Esophagus squamous epithelium (tissue), 4 donors: Measurements from ENCODE around the gene CDC25B.

Experiments
- CTCF ChIP-seq, 6 experiments: fragments of 450-650 bp in 4 of 6; fragments of 200-600 bp in 2 of 6; sonication (generic) in 2 of 6; IDR thresholded peaks; one replicate each; pipeline ENCODE4 v1.5.1; 2016 to 2019; ENCODE audit warnings: antibody characterized with exemption in 6 of 6, mild to moderate bottlenecking in 4 of 6, moderate library complexity in 4 of 6
- POLR2A ChIP-seq, 4 donors: fragments of 450-650 bp; IDR thresholded peaks; one replicate each; pipeline ENCODE4 v1.6.1; 2017; ENCODE audit warnings: antibody characterized with exemption in 4 of 4, mild to moderate bottlenecking in 4 of 4, moderate library complexity in 3 of 4

DNA sequence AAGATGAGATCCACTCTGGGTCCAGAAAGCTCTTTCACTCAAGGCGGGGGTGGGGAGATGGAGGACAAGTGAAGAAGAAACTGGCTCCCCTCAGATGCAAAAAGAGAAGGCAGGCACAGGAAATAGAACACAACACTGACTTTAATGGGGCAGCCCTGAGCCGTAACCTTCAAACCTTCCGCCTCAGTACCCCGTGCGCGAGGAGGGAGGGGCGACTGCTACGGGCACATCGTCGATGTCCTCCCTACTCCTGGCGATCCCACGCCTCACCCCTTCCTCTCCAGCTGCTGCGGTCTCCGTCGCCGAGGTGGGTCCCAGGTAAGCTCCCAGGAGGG is 18.8 kb upstream of the CDC25B start:
- TF ChIP-seq CTCF (IDR thresholded peaks at IDR 0.05), result no peak
- TF ChIP-seq POLR2A (IDR thresholded peaks at IDR 0.05), result no peak
